Smooth muscle cell (in vitro differentiated cells): ENCODE data around the gene RAVER2. TPM values are rescaled to one million over a fixed set of nuclear protein-coding genes. Genes with fewer than 3 reads are reported as not detected.

ENCODE experiments used
- DNase-seq: peaks from one replicate; lab custom pipeline; 2025; ENCODE audit not compliant: unreplicated experiment; lab: John Stamatoyannopoulos, UW
- H2AFZ ChIP-seq: fragments of 200-600 bp; sonication (generic); 2 replicates; pipeline ENCODE4 v1.6.0; 2016; ENCODE audit warnings: antibody characterized with exemption, low read depth, mild to moderate bottlenecking
- H3F3A ChIP-seq: fragments of 200-600 bp; sonication (generic); 2 replicates; pipeline ENCODE4 v1.6.0; 2017; ENCODE audit warnings: antibody characterized with exemption, low read depth
- H3K27ac ChIP-seq: fragments of 200-600 bp; sonication (generic); 2 replicates; pipeline ENCODE4 v1.5.1; 2016; ENCODE audit warnings: low read depth, mild to moderate bottlenecking
- H3K27me3 ChIP-seq: fragments of 200-600 bp; sonication (generic); 2 replicates; pipeline ENCODE4 v1.6.1; 2016; ENCODE audit warnings: low read depth, mild to moderate bottlenecking
- H3K36me3 ChIP-seq: fragments of 200-600 bp; sonication (generic); 2 replicates; pipeline ENCODE4 v1.5.1; 2016; ENCODE audit warnings: low read depth
- H3K4me1 ChIP-seq: fragments of 200-600 bp; sonication (generic); 2 replicates; pipeline ENCODE4 v1.5.1; 2016; ENCODE audit warnings: low read depth
- H3K4me2 ChIP-seq: fragments of 200-600 bp; sonication (generic); 2 replicates; pipeline ENCODE4 v1.6.0; 2016; ENCODE audit warnings: mild to moderate bottlenecking
- H3K4me3 ChIP-seq: fragments of 200-600 bp; sonication (generic); 2 replicates; pipeline ENCODE4 v1.5.1; 2016; ENCODE audit warnings: mild to moderate bottlenecking
- H3K79me2 ChIP-seq: fragments of 200-600 bp; sonication (generic); 2 replicates; pipeline ENCODE4 v1.6.0; 2016; ENCODE audit warnings: low read depth, mild to moderate bottlenecking
- H3K9ac ChIP-seq: fragments of 200-600 bp; sonication (generic); 2 replicates; pipeline ENCODE4 v1.6.0; 2016; ENCODE audit warnings: low read depth
- H3K9me3 ChIP-seq: fragments of 200-600 bp; sonication (generic); replicated peaks from 2 replicates; pipeline ENCODE4 v1.5.1; 2016; ENCODE audit warnings: low read depth
- H4K20me1 ChIP-seq: fragments of 200-600 bp; sonication (generic); 2 replicates; pipeline ENCODE4 v1.6.0; 2016; ENCODE audit warnings: low read depth
- CTCF ChIP-seq: fragments of 200-600 bp; sonication (generic); IDR thresholded peaks from 2 replicates; pipeline ENCODE4 v1.5.1; 2017; ENCODE audit warnings: borderline replicate concordance, mild to moderate bottlenecking, antibody characterized with exemption; ENCODE audit not compliant: insufficient read depth, poor library complexity, severe bottlenecking
- WGBS: methylation state at CpG from one replicate; pipeline ENCODE4 v1.1.7; 2016; ENCODE audit warnings: low lambda C conversion rate; 5-methylcytosine and 5-hydroxymethylcytosine counted together
- polyA plus RNA-seq: library from polyadenylated mRNA; unstranded; fragments of >200 nt; fragmentation: Nextera tagmentation; extraction: Ambion mirVana; gene quantifications from 2 replicates; pipeline ENCODE4 v1.2.1, GENCODE V29; 2016
- total RNA-seq: library from RNA; depleted of rRNA; stranded (reverse); fragments of >200 nt; gene quantifications from 2 replicates; pipeline ENCODE4 v1.2.3, GENCODE V29; 2014

The RAVER2 gene
- total and polyA plus RNA-seq, 2 experiments from 2014 or later: 2.8 to 9.8 TPM

DNA sequence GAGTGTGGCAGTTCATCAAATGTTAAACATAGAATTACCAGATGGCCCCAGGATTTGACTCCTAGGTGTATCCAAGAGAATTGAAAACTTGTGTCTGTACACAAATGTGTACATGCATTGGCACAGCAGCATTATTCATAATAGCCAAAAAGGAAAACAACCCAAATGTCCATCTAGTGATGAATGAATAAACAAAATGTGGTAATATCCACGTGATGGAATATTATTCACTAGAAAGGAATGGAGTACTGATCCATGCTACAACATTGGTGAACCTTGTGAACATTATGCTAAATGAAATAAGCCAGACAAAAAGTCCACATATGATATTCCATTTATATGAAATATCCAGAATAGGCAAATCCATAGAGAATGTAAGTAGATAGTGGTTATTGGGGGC lies 77.7 kb downstream of the RAVER2 start:
- H3K4me1 ChIP-seq: no peaks in the 10 kb centered on the region
- H3F3A ChIP-seq: no peaks in the 10 kb centered on the region
- H4K20me1 ChIP-seq: no peaks in the 10 kb centered on the region
- no peaks in the 10 kb centered on the region for H3K9me3 ChIP-seq
- 61% methylated on average over 1 of the region's 1 CpG for WGBS
- TF ChIP-seq CTCF: no peak
- H3K4me3 ChIP-seq: no peak overlapping the region
- no peaks in the 10 kb centered on the region for H3K36me3 ChIP-seq
- H3K4me2 ChIP-seq: no peak overlapping the region
- DNase-seq: no peak
- H3K9ac ChIP-seq: no peak overlapping the region
- H3K27ac ChIP-seq: no peak overlapping the region
- H3K79me2 ChIP-seq: no peaks in the 10 kb centered on the region
- no peak overlapping the region for H2AFZ ChIP-seq
- no peaks in the 10 kb centered on the region for H3K27me3 ChIP-seq

- H3K4me3 ChIP-seq: no peak overlapping the region
- no peaks in the 10 kb centered on the region for H3K4me1 ChIP-seq
- H2AFZ ChIP-seq: no peak overlapping the region
- no peaks in the 10 kb centered on the region for H3K79me2 ChIP-seq
- no peak overlapping the region for H3K4me2 ChIP-seq
- TF ChIP-seq CTCF: peak; percentile 79
- no peaks in the 10 kb centered on the region for H4K20me1 ChIP-seq
- WGBS: 65% methylated on average over 11 of the region's 11 CpGs
- H3F3A ChIP-seq: no peaks in the 10 kb centered on the region
- no peak overlapping the region for H3K9ac ChIP-seq
- no peak for DNase-seq
- H3K27me3 ChIP-seq: no peaks in the 10 kb centered on the region
- H3K27ac ChIP-seq: no peak overlapping the region
- H3K9me3 ChIP-seq: no peaks in the 10 kb centered on the region
- H3K36me3 ChIP-seq: no peaks in the 10 kb centered on the region
Measured at GRCh38 chr1:64823691-64824476, 79.0 kb downstream of the RAVER2 start.

GRCh38 chr1:64826991-64827390 lies 82.1 kb downstream of the RAVER2 start:
- H3K9ac ChIP-seq: no peak overlapping the region
- no peak overlapping the region for H3K4me2 ChIP-seq
- no peaks in the 10 kb centered on the region for H3K79me2 ChIP-seq
- no peak for TF ChIP-seq CTCF
- no peak overlapping the region for H3K27ac ChIP-seq
- H3K4me3 ChIP-seq: no peak overlapping the region
- WGBS: 97% methylated on average over 5 of the region's 5 CpGs
- H3F3A ChIP-seq: no peaks in the 10 kb centered on the region
- H3K4me1 ChIP-seq: no peaks in the 10 kb centered on the region
- no peak overlapping the region for H2AFZ ChIP-seq
- no peaks in the 10 kb centered on the region for H3K36me3 ChIP-seq
- H4K20me1 ChIP-seq: no peaks in the 10 kb centered on the region
- no peaks in the 10 kb centered on the region for H3K9me3 ChIP-seq
- no peaks in the 10 kb centered on the region for H3K27me3 ChIP-seq
- no peak for DNase-seq

GRCh38 chr1:64828829-64829228 lies 84.0 kb downstream of the RAVER2 start:
- no peak overlapping the region for H3K27ac ChIP-seq
- no peak for TF ChIP-seq CTCF

More at GRCh38 chr1:64828829-64829228, 84.0 kb downstream of the RAVER2 start:
- Histone ChIP-seq H2AFZ (no peak overlapping the region), H3K9ac (no peak overlapping the region), H3K4me1 (no peaks in the 10 kb centered on the region), H3K9me3 (no peaks in the 10 kb centered on the region), H3K79me2 (no peaks in the 10 kb centered on the region), H3K4me3 (no peak overlapping the region), H3K27me3 (no peaks in the 10 kb centered on the region), H4K20me1 (no peaks in the 10 kb centered on the region), H3K4me2 (no peak overlapping the region), H3F3A (no peaks in the 10 kb centered on the region), H3K36me3 (peaks cover 1% of the 10 kb centered on the region)
- WGBS: 84% methylated on average over 1 of the region's 1 CpG
- DNase-seq: no peak
